Lower leg skin (tissue), 4 donors: ENCODE measurements around the gene CELF2. TPM values are rescaled to one million over a fixed set of nuclear protein-coding genes. Genes with fewer than 3 reads are reported as not detected.
"Not testable (repeated sequence)": the region's sequence is repeated elsewhere in the genome, so short reads cannot be mapped to it uniquely, and the experiment has no call there.

Experiments
- DNase-seq, 2 donors: peaks; one replicate each; pipeline ENCODE4 v3.0.0-alpha.2; 2019; ENCODE audit warnings: low spot score in 2 of 2
- H3K4me3 ChIP-seq: fragments of 200-600 bp; sonication (generic); 2 replicates; pipeline ENCODE4 v1.5.1; 2017; ENCODE audit warnings: mild to moderate bottlenecking, low read depth; ENCODE audit not compliant: poor library complexity, severe bottlenecking
- POLR2A ChIP-seq, 2 donors: fragments of 450-650 bp; IDR thresholded peaks; one replicate each; pipeline ENCODE4 v1.6.1; 2016 to 2017; ENCODE audit warnings: antibody characterized with exemption in 2 of 2, mild to moderate bottlenecking in 1 of 2, moderate library complexity in 1 of 2
- WGBS, 2 donors: methylation state at CpG; one replicate each; pipeline ENCODE4 v1.1.5; 2018; 5-methylcytosine and 5-hydroxymethylcytosine counted together
- intact Hi-C: fragments of 100-400 bp; cut with DNase I; formaldehyde crosslinking; loops from one replicate; pipeline ENCODE4 v1.15.0; 2023; ENCODE audit warnings: low total_unique reads
- total RNA-seq, 4 donors: library from RNA; depleted of rRNA; stranded (reverse); fragments of >200 nt; gene quantifications; one replicate each; pipeline ENCODE4 v1.1.0, GENCODE V29; 2016
- TF ChIP-seq, protein P1 (sequence below), 3 donors: fragments of 450-650 bp; IDR thresholded peaks; one replicate each; pipeline ENCODE4 v1.5.1; 2016; ENCODE audit warnings: antibody characterized with exemption in 3 of 3, mild to moderate bottlenecking in 3 of 3, moderate library complexity in 2 of 3

Gene CELF2
- total RNA-seq, 4 donors from 2014 or later = 16.9 to 39.9 (median 20.7) TPM

DNA sequence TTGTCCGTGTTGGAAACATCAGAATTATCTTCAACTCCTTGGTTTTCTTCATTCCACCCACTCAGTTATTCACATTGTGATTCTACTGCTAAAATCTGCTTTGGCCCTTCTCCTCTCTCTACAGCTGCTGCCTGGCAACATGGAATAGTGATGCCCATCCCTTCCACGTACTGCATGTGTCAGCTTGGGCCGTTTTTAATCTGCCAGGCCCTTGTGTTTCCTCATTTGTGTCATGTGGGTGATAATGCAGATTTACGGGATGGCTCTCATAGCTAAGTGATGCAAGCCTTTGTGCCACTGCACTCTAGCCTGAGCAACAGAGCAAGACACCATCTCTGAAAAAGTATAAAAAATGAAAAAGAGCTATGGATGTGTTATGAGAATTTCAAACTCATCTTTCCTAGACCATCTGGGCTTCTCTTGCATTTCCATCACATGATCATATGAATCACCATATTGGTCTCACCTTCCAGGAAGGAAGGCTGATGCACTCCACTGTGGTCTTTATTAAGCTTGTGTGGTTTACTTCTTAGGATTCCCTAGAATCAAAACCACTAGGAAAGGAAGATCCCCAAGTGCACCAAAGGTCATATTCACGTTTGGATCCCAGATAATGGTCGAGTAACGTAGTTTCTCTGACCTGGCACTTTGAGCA, 20.6 kb upstream of the CELF2 start:
- TF ChIP-seq, protein P1, sequence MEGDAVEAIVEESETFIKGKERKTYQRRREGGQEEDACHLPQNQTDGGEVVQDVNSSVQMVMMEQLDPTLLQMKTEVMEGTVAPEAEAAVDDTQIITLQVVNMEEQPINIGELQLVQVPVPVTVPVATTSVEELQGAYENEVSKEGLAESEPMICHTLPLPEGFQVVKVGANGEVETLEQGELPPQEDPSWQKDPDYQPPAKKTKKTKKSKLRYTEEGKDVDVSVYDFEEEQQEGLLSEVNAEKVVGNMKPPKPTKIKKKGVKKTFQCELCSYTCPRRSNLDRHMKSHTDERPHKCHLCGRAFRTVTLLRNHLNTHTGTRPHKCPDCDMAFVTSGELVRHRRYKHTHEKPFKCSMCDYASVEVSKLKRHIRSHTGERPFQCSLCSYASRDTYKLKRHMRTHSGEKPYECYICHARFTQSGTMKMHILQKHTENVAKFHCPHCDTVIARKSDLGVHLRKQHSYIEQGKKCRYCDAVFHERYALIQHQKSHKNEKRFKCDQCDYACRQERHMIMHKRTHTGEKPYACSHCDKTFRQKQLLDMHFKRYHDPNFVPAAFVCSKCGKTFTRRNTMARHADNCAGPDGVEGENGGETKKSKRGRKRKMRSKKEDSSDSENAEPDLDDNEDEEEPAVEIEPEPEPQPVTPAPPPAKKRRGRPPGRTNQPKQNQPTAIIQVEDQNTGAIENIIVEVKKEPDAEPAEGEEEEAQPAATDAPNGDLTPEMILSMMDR (IDR thresholded peaks at IDR 0.05) = no peak
- TF ChIP-seq POLR2A (IDR thresholded peaks at IDR 0.05) = no peak
- H3K4me3 ChIP-seq = no peak overlapping the region
- intact Hi-C loops = no loop called here
- DNase-seq = no peak
- 65 to 72% methylated on average over 7 of the region's 7 CpGs for WGBS, 2 donors

DNA sequence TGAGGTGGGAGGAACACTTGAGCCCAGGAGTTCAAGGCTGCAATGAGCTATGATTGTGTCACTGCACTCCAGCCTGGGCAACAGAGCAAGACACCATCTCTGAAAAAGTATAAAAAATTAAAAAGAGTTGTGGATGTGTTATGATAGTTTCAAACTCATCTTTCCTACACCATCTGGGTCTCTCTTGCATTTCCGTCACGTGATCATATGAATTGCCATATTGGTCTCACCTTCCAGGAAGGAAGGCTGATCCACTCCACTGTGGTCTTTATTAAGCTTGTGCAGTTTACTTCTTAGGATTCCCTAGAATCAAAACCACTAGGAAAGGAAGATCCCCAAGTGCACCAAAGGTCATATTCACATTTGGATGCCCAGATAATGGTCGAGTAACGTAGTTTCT, 18.2 kb upstream of the CELF2 start:
- intact Hi-C loops, DNase-seq, H3K4me3 ChIP-seq: not testable (repeated sequence)
- WGBS, 2 donors = 93 to 94% methylated on average over 4 of the region's 4 CpGs

DNA sequence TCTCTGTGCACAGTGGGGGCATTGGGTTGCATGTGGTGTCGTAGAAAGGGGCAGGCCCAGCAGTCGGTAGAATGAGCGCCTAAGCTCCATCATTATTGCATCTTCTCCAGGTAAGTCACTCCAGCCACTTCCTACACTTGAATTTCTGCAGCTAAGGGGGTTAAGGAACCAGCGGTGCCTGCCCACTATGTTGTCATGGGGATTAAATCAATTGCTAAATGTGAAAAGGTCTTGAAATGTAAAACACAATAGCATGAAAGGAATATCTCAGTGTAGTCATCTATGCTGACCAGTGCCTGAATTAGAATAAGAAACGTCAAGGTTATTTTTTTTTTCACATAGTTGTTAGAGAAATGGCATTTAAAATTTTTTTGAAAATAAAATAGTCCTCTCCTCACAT, 15.2 kb upstream of the CELF2 start:
- H3K4me3 ChIP-seq = no peak overlapping the region
- 89 to 92% methylated on average over 5 of the region's 5 CpGs for WGBS, 2 donors
- no peak for TF ChIP-seq POLR2A (IDR thresholded peaks at IDR 0.05)
- TF ChIP-seq, protein P1 (IDR thresholded peaks at IDR 0.05) = no peak
- intact Hi-C loops = no loop called here
- no peak for DNase-seq

DNA sequence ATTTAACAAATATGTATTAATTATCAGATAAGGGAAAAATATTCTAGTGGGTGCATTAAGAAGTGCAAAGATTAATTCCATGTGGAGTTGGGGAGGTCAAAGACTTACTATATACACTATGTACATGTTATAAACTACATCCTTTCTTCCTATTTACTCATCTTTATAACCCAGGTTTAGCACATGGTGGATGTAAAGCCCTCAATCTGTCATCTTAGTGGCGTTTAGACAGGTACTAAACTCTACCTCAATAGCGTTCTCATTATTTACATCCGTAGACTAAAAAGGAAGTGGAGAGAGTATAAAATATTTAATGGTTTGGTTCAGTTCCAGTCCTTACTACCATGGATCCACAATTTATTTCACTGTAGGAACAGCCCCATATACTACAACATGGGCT, 14.8 kb upstream of the CELF2 start:
- H3K4me3 ChIP-seq = no peak overlapping the region
- intact Hi-C loops = no loop called here
- no peak for TF ChIP-seq POLR2A (IDR thresholded peaks at IDR 0.05)
- TF ChIP-seq, protein P1 (IDR thresholded peaks at IDR 0.05) = no peak
- WGBS, 2 donors = 73 to 81% methylated on average over 3 of the region's 3 CpGs
- DNase-seq = no peak

DNA sequence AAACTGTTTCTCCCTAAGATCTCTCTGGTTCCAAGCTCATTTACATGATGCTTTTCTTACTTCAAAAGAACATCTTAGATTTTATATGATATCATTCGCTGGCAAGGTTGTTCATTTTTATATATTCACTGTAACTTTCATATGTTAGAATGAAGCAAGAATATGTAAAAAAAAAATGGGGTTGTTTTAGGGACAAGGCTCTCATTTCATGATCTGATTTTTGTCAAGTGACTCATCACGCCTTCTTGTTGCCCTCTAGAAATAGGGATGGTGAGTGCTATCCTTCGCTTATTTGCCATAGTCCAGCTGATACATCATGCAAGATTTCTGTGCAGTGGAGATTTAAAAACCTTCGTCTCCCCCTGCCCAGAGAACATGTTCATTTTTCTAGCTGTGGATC, 14.0 kb upstream of the CELF2 start:
- no peak overlapping the region for H3K4me3 ChIP-seq
- intact Hi-C loops = no loop called here
- no peak for TF ChIP-seq POLR2A (IDR thresholded peaks at IDR 0.05)
- TF ChIP-seq, protein P1 (IDR thresholded peaks at IDR 0.05) = no peak
- DNase-seq = no peak
- 67 to 77% methylated on average over 4 of the region's 4 CpGs for WGBS, 2 donors

DNA sequence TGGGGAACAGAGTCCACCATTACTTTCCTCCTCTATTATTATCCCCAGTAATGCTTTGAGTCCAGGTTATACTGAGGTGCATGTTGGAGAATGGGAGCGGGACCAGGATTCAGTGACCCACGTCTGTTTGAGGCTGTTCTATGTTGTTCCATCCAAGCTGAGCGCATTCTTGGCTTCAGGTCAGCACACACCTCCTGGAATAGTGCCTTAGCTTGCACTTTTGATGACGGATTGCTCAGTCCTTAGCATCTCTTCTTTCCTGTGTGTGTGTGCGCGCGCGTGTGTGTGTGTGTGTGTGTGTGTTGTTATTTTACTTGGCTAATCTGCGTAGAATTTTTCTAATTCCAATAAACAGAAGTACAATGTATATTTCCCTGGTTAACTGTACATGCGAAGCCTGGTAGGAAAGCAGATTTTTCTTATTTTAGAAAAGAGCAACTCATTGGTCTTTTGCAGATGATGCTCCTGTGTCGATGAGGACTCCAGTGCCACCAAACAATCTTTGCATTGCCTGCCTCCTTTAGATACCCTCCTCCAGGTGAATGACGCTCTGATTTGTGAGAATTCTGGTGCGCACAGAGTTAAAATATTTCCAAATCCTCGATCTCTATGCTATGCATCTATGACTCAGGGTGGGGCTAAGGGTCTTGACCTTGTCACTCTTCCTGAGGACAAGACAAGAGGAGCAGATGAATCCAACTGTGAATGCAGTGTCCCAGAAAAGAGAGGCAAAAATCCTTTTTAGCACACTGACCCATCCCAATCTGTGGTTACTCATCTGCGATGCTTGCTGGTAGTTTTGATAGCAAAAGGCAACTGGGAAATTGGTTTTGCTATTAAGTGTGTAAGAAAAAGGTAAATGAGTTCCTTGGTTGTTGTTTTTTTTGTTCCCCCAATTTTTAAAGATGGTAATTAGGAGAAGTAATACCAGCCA, 13.3 kb upstream of the CELF2 start:
- DNase-seq = no peak
- H3K4me3 ChIP-seq = no peak overlapping the region
- intact Hi-C loops = no loop called here
- WGBS, 2 donors = 75 to 78% methylated on average over 15 of the region's 15 CpGs
- no peak for TF ChIP-seq POLR2A (IDR thresholded peaks at IDR 0.05)
- TF ChIP-seq, protein P1 (IDR thresholded peaks at IDR 0.05) = no peak
